NCI-H82 treated with DMSO at 0.1 percent for 48 hours (cell line): ENCODE data around the gene RNF187.

Experiments
- DNase-seq: peaks from one replicate; lab custom pipeline; 2025; ENCODE audit not compliant: unreplicated experiment; lab: John Stamatoyannopoulos, UW

The RNF187 gene

GRCh38 chr1:228544021-228544850 lies 57.1 kb downstream of the RNF187 start:
- DNase-seq = no peak

GRCh38 chr1:228544921-228545591 lies 57.9 kb downstream of the RNF187 start:
- DNase-seq = no peak
